DMS79 treated with DMSO at 0.1 percent for 48 hours (cell line): ENCODE measurements around the gene UBA3.

Source experiments
- DNase-seq: peaks from one replicate; lab custom pipeline; 2025; lab: John Stamatoyannopoulos, UW

The UBA3 gene

GRCh38 chr3:69065318-69065964 is 14.7 kb downstream of the UBA3 start:
- no peak for DNase-seq

- DNase-seq = no peak
Measured at GRCh38 chr3:69063636-69064035, 16.5 kb downstream of the UBA3 start.

GRCh38 chr3:69059688-69060087 is 20.5 kb downstream of the UBA3 start:
- no peak for DNase-seq

GRCh38 chr3:69058947-69059224 is 21.3 kb downstream of the UBA3 start:
- no peak for DNase-seq

GRCh38 chr3:69058180-69058946 is 21.8 kb downstream of the UBA3 start:
- no peak for DNase-seq

GRCh38 chr3:69052472-69052898 is 27.7 kb downstream of the UBA3 start:
- DNase-seq = no peak

GRCh38 chr3:69051756-69052471 is 28.3 kb downstream of the UBA3 start, which contains the start of gene TMF1:
TSS of gene TMF1 (minus strand) at chr3:69052333. CDS start at chr3:69052086, 247 bp downstream.
- DNase-seq = no peak

GRCh38 chr3:69048990-69049389 is 31.2 kb downstream of the UBA3 start:
- no peak for DNase-seq

- no peak for DNase-seq
Measured at GRCh38 chr3:69044608-69045007, 35.6 kb downstream of the UBA3 start.

GRCh38 chr3:69033470-69033869 is 46.7 kb downstream of the UBA3 start:
- DNase-seq = no peak

- DNase-seq = no peak
Measured at GRCh38 chr3:69032737-69033136, 47.4 kb downstream of the UBA3 start.

GRCh38 chr3:69032142-69032541 is 48.0 kb downstream of the UBA3 start:
- DNase-seq = no peak

GRCh38 chr3:69031635-69032034 is 48.5 kb downstream of the UBA3 start:
- no peak for DNase-seq

- DNase-seq = no peak
Measured at GRCh38 chr3:69020857-69021256, 59.3 kb downstream of the UBA3 start.

- DNase-seq = no peak
Measured at GRCh38 chr3:69020424-69020823, 59.7 kb downstream of the UBA3 start.

- DNase-seq = no peak
Measured at GRCh38 chr3:69016901-69017300, 63.3 kb downstream of the UBA3 start.

- no peak for DNase-seq
Measured at GRCh38 chr3:69016102-69016501, 64.1 kb downstream of the UBA3 start.

- no peak for DNase-seq
Measured at GRCh38 chr3:69014022-69014580, 66.1 kb downstream of the UBA3 start.

- peak; percentile 6 for DNase-seq
Measured at GRCh38 chr3:69013253-69014021, 66.7 kb downstream of the UBA3 start, which contains the start of gene EOGT. TSS of gene EOGT (minus strand) at chr3:69013684. CDS start at chr3:69009846, 3,838 bp downstream.

GRCh38 chr3:69012800-69013252 is 67.3 kb downstream of the UBA3 start:
- no peak for DNase-seq

- no peak for DNase-seq
Measured at GRCh38 chr3:69012100-69012799, 67.9 kb downstream of the UBA3 start.
